GM21786 (cell line): ENCODE measurements around the gene MXRA8.

Experiments used
- ATAC-seq: cut with Tn5 transposase; IDR thresholded peaks from one replicate; pipeline ENCODE4 v1.9.1; 2021; ENCODE audit not compliant: unreplicated experiment

MXRA8 gene

GRCh38 chr1:1336931-1337792 lies 21.2 kb downstream of the MXRA8 start:
- no peak for ATAC-seq

GRCh38 chr1:1336446-1336845 lies 21.9 kb downstream of the MXRA8 start:
- ATAC-seq = no peak

GRCh38 chr1:1335792-1336248 lies 22.5 kb downstream of the MXRA8 start:
- no peak for ATAC-seq

GRCh38 chr1:1335283-1335682 lies 23.1 kb downstream of the MXRA8 start:
- ATAC-seq = no peak

GRCh38 chr1:1334835-1335234 lies 23.5 kb downstream of the MXRA8 start:
- no peak for ATAC-seq

GRCh38 chr1:1333551-1334241 lies 24.7 kb downstream of the MXRA8 start:
- ATAC-seq = no peak

- ATAC-seq = no peak
These were observed 25.4 kb downstream of the MXRA8 start for GRCh38 chr1:1332774-1333480.

GRCh38 chr1:1332031-1332755 lies 26.2 kb downstream of the MXRA8 start:
- no peak for ATAC-seq

GRCh38 chr1:1331068-1331965 lies 27.0 kb downstream of the MXRA8 start, which contains the start of gene TAS1R3:
TSS of gene TAS1R3 (plus strand) at chr1:1331280. CDS start at chr1:1331346, 66 bp downstream.
- ATAC-seq = no peak

GRCh38 chr1:1330366-1331067 lies 27.8 kb downstream of the MXRA8 start:
- no peak for ATAC-seq

- no peak for ATAC-seq
These were observed 28.8 kb downstream of the MXRA8 start for GRCh38 chr1:1329304-1330210.

- ATAC-seq = no peak
These were observed 30.1 kb downstream of the MXRA8 start for GRCh38 chr1:1328254-1328653.

- no peak for ATAC-seq
These were observed 31.1 kb downstream of the MXRA8 start for GRCh38 chr1:1327291-1327690.

- ATAC-seq = no peak
These were observed 32.2 kb downstream of the MXRA8 start for GRCh38 chr1:1326075-1326605.

- ATAC-seq = no peak
These were observed 32.9 kb downstream of the MXRA8 start for GRCh38 chr1:1325288-1326074.

- ATAC-seq = peak; percentile 73
These were observed 33.6 kb downstream of the MXRA8 start, which contains the start of the genes CPTP and INTS11 for GRCh38 chr1:1324524-1325287. TSS of gene CPTP (plus strand) at chr1:1324802. CDS start at chr1:1326911, 2,109 bp downstream. TSS of gene INTS11 (minus strand) at chr1:1324660. CDS start at chr1:1324608, 52 bp downstream.
